HEK293 (cell line): Measurements from ENCODE around the gene TMEM174.
A peak's percentile ranks its signal among the peaks of the same experiment; 100 is the strongest.

Experiments used
- CTCF ChIA-PET: fragments of 350-600 bp; formaldehyde crosslinking; extraction: SDS; loops from one replicate; lab custom pipeline; 2021; ENCODE audit warnings: antibody characterized with exemption; lab: Yijun Ruan, JAX
- POLR2A ChIA-PET: fragments of 300-600 bp; formaldehyde crosslinking; extraction: SDS; loops from one replicate; lab custom pipeline; 2020; ENCODE audit warnings: antibody characterized with exemption, inconsistent platforms; lab: Yijun Ruan, JAX
- H3K27ac ChIP-seq: fragments of 200-500 bp; sonication (Bioruptor generic); 2 replicates; pipeline ENCODE4 v1.5.1; 2014; ENCODE audit warnings: low read depth, low read length, control low read depth, inconsistent platforms; ENCODE audit errors: extremely low read depth
- H3K36me3 ChIP-seq, 2 experiments: fragments of 200-500 bp in 1 of 2; sonication (Bioruptor generic) in 1 of 2; 1 replicate in 1 of 2; 2 replicates in 1 of 2; pipeline ENCODE4 v1.5.1; 2014 to 2017; ENCODE audit warnings: inconsistent platforms in 2 of 2, low read length in 2 of 2; ENCODE audit not compliant: control insufficient read depth in 2 of 2, insufficient read depth in 1 of 2
- H3K4me1 ChIP-seq: fragments of 200-500 bp; sonication (Bioruptor generic); 2 replicates; pipeline ENCODE4 v1.5.1; 2014; ENCODE audit warnings: mild to moderate bottlenecking, low read length, inconsistent platforms; ENCODE audit not compliant: control insufficient read depth, insufficient read depth
- H3K4me3 ChIP-seq: 2 replicates; pipeline ENCODE4 v1.5.1; 2011; ENCODE audit warnings: low read depth, mild to moderate bottlenecking, control low read depth, low read length, moderate library complexity
- H3K9me3 ChIP-seq: fragments of 200-500 bp; sonication (Bioruptor generic); 2 replicates; pipeline ENCODE4 v1.5.1; 2014; ENCODE audit warnings: low read depth, low read length, inconsistent platforms; ENCODE audit not compliant: control insufficient read depth, insufficient read depth
- BCL6B ChIP-seq: fragments of 450-650 bp; formaldehyde crosslinking; IDR thresholded peaks from 2 replicates; pipeline ENCODE4 v1.5.1; 2017; ENCODE audit warnings: missing biosample characterization, missing genetic modification characterization
- KLF10 ChIP-seq: fragments of 450-650 bp; IDR thresholded peaks from 2 replicates; pipeline ENCODE4 v1.5.1; 2018; ENCODE audit warnings: missing biosample characterization, mild to moderate bottlenecking, missing genetic modification characterization
- PBX3 ChIP-seq: sonication (generic); formaldehyde crosslinking; IDR thresholded peaks from 2 replicates; pipeline ENCODE4 v1.8.1; 2022; ENCODE audit warnings: mild to moderate bottlenecking, moderate library complexity, missing genetic modification reagents
- PRDM1 ChIP-seq: fragments of 450-650 bp; formaldehyde crosslinking; IDR thresholded peaks from 2 replicates; pipeline ENCODE4; 2016; ENCODE audit warnings: missing biosample characterization, missing genetic modification characterization
- PRDM6 ChIP-seq: fragments of 450-650 bp; formaldehyde crosslinking; IDR thresholded peaks from 2 replicates; pipeline ENCODE4 v1.5.1; 2017; ENCODE audit warnings: missing biosample characterization, missing genetic modification characterization
- ZBTB8A ChIP-seq: fragments of 450-650 bp; formaldehyde crosslinking; IDR thresholded peaks from 2 replicates; pipeline ENCODE4 v1.5.1; 2016; ENCODE audit warnings: missing biosample characterization, missing genetic modification characterization
- ZNF639 ChIP-seq: fragments of 450-650 bp; formaldehyde crosslinking; IDR thresholded peaks from 2 replicates; pipeline ENCODE4 v1.5.1; 2016; ENCODE audit warnings: missing biosample characterization, missing genetic modification characterization
- ZNF837 ChIP-seq: fragments of 450-650 bp; formaldehyde crosslinking; IDR thresholded peaks from 2 replicates; pipeline ENCODE4 v1.5.1; 2016; ENCODE audit warnings: missing biosample characterization, missing genetic modification characterization
- ZSCAN30 ChIP-seq: fragments of 450-650 bp; IDR thresholded peaks from 2 replicates; pipeline ENCODE4 v1.5.1; 2018; ENCODE audit warnings: missing biosample characterization, mild to moderate bottlenecking, missing genetic modification characterization, moderate library complexity
- TF ChIP-seq, protein P1 (sequence below): fragments of 450-650 bp; formaldehyde crosslinking; IDR thresholded peaks from 2 replicates; pipeline ENCODE4 v1.5.1; 2016; ENCODE audit warnings: missing biosample characterization, missing genetic modification characterization
- TF ChIP-seq, protein P2 (sequence below): fragments of 450-650 bp; formaldehyde crosslinking; IDR thresholded peaks from 2 replicates; pipeline ENCODE4 v1.5.1; 2016; ENCODE audit warnings: missing biosample characterization, missing genetic modification characterization
- TF ChIP-seq, protein P3 (sequence below): fragments of 450-650 bp; formaldehyde crosslinking; IDR thresholded peaks from 2 replicates; pipeline ENCODE4 v1.5.1; 2016; ENCODE audit warnings: missing biosample characterization, missing genetic modification characterization

TMEM174 gene

DNA sequence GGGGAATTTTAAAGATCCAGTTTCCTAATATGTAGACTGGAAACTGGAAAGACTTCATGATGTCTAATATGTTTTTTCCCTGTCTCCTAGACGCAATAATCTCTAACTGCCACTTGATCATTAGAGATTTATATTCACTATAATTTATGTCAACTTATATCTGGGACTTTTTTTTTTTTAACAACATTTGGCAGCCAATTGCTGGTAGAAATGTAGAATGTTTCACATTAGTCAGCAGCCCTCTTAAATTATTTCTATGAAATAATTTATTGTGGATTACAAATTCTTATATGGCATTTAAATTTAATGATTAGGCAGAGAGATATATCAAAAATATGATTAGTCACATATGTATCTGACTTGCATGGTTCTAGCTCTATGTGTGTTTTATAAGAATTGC is 48.2 kb downstream of the TMEM174 start (continued):
- TF ChIP-seq, protein P1, sequence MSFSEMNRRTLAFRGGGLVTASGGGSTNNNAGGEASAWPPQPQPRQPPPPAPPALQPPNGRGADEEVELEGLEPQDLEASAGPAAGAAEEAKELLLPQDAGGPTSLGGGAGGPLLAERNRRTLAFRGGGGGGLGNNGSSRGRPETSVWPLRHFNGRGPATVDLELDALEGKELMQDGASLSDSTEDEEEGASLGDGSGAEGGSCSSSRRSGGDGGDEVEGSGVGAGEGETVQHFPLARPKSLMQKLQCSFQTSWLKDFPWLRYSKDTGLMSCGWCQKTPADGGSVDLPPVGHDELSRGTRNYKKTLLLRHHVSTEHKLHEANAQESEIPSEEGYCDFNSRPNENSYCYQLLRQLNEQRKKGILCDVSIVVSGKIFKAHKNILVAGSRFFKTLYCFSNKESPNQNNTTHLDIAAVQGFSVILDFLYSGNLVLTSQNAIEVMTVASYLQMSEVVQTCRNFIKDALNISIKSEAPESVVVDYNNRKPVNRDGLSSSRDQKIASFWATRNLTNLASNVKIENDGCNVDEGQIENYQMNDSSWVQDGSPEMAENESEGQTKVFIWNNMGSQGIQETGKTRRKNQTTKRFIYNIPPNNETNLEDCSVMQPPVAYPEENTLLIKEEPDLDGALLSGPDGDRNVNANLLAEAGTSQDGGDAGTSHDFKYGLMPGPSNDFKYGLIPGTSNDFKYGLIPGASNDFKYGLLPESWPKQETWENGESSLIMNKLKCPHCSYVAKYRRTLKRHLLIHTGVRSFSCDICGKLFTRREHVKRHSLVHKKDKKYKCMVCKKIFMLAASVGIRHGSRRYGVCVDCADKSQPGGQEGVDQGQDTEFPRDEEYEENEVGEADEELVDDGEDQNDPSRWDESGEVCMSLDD (tag by site-specific recombination): no peak
- TF ChIP-seq PBX3 (CRISPR knock-in tag) (no peak), ZBTB8A (no peak), KLF10 (tag by site-specific recombination) (no peak), ZSCAN30 (tag by site-specific recombination) (no peak), ZNF639 (tag by site-specific recombination) (no peak)
- TF ChIP-seq, protein P2, sequence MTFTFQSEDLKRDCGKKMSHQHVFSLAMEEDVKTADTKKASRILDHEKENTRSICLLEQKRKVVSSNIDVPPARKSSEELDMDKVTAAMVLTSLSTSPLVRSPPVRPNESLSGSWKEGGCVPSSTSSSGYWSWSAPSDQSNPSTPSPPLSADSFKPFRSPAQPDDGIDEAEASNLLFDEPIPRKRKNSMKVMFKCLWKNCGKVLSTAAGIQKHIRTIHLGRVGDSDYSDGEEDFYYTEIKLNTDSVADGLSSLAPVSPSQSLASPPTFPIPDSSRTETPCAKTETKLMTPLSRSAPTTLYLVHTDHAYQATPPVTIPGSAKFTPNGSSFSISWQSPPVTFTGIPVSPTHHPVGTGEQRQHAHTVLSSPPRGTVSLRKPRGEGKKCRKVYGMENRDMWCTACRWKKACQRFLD (tag by site-specific recombination): no peak

DNA sequence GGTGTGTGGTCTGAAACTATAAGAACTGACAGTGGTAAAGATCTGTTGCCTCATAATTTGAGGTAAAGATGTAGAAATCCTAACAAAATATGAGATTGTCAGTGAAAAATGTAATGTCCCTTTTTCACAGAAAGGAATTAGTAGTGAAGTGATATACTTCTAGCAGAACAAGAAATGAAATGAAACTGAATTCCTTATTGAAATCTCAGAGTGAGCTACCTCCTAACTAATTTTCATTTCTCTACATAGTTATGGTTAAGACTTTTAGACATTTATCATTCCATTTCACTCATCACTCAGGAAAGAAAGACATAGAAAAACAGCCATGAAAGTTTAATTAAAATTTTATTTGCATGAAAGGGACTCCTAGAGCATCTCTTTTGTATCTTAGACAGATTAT is 48.7 kb downstream of the TMEM174 start:
- POLR2A ChIA-PET: no interaction called here
- H3K36me3 ChIP-seq: no peaks in the 10 kb centered on the region
- TF ChIP-seq ZNF837 (tag by site-specific recombination) (no peak), PRDM1 (tag by site-specific recombination) (peak; percentile 44)
- TF ChIP-seq, all 188 proteins: peak for 1
- Histone ChIP-seq H3K9me3 (no peaks in the 10 kb centered on the region), H3K4me3 (no peak overlapping the region), H3K27ac (no peak overlapping the region), H3K4me1 (no peaks in the 10 kb centered on the region)
- CTCF ChIA-PET: interaction anchor here (0.7 kb wide), 2 partner anchors 16 to 216 kb away, joined by 3 read pairs; no protein-coding TSS in a partner anchor

DNA sequence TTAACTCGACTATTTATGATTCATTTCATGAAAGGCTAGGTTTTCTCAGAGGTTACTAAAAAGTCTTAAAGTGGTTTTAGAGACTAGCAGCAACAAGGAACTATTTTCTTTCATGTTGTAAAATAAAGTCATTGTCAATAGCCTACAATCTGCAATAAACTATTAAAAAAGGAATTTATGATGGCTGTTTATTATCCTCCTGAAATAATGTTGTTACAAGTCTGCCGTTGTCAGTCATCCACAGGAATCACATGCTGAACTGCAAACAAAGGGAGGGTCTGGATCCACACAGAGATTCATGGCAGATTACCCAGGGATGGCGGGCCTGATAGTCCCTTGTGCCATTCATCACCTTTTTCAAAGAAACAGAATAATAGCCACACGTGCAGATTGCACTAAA is 49.2 kb downstream of the TMEM174 start:
- CTCF ChIA-PET: no interaction called here
- Histone ChIP-seq H3K27ac (no peak overlapping the region), H3K4me3 (no peak overlapping the region), H3K9me3 (no peaks in the 10 kb centered on the region), H3K36me3 (no peaks in the 10 kb centered on the region), H3K4me1 (no peaks in the 10 kb centered on the region)
- POLR2A ChIA-PET: no interaction called here
- TF ChIP-seq PRDM1 (tag by site-specific recombination) (no peak), BCL6B (tag by site-specific recombination) (0 out of 2 replicates have a peak, but pooled peaks have one; percentile 43), PRDM6 (tag by site-specific recombination) (peak; percentile 71)
- TF ChIP-seq, protein P3, sequence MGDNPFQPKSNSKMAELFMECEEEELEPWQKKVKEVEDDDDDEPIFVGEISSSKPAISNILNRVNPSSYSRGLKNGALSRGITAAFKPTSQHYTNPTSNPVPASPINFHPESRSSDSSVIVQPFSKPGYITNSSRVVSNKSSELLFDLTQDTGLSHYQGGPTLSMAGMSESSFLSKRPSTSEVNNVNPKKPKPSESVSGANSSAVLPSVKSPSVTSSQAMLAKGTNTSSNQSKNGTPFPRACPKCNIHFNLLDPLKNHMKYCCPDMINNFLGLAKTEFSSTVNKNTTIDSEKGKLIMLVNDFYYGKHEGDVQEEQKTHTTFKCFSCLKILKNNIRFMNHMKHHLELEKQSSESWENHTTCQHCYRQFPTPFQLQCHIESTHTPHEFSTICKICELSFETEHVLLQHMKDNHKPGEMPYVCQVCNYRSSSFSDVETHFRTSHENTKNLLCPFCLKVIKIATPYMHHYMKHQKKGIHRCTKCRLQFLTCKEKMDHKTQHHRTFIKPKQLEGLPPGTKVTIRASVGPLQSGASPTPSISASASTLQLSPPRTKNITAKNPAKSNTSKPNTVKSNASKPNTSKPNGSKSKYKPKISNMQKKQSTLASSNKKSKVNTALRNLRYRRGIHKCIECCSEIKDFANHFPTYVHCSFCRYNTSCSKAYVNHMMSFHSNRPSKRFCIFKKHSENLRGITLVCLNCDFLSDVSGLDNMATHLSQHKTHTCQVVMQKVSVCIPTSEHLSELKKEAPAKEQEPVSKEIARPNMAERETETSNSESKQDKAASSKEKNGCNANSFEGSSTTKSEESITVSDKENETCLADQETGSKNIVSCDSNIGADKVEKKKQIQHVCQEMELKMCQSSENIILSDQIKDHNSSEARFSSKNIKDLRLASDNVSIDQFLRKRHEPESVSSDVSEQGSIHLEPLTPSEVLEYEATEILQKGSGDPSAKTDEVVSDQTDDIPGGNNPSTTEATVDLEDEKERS (tag by site-specific recombination): no peak
